Endothelial cell of umbilical vein (primary cell): ENCODE measurements around the gene KCNG2. TPM values are rescaled to one million over a fixed set of nuclear protein-coding genes. Genes with fewer than 3 reads are reported as not detected.

Source experiments
- BruUV-seq: library from RNA; stranded (reverse); fragments of 400-500 nt; replicated peaks from 2 replicates; lab custom pipeline; 2021; lab: Mats Ljungman, UMichigan
- CTCF ChIA-PET: fragments of 300-600, 350-600 bp; sonication (Branson Sonifier 250); formaldehyde crosslinking; loops from one replicate; lab custom pipeline; 2021; ENCODE audit warnings: antibody characterized with exemption, inconsistent platforms; lab: Charles Lee
- POLR2A ChIA-PET: fragments of 300-600, 350-600 bp; sonication (Branson Sonifier 250); formaldehyde crosslinking; loops from one replicate; lab custom pipeline; 2021; ENCODE audit warnings: antibody characterized with exemption, inconsistent platforms; lab: Charles Lee
- DNase-seq: peaks from one replicate; pipeline ENCODE4 v3.0.0-alpha.2; 2011; ENCODE audit warnings: low read depth, low spot score
- FAIRE-seq: peaks from 2 replicates; lab custom pipeline; 2011; peaks lifted over from hg19 to GRCh38; lab: Jason Lieb, UNC
- H2AFZ ChIP-seq: 2 replicates; pipeline ENCODE4 v1.6.0; 2012; ENCODE audit warnings: low read depth, low read length, control low read depth, inconsistent platforms
- H3K27ac ChIP-seq: 2 replicates; pipeline ENCODE4 v1.5.1; 2011; ENCODE audit warnings: low read depth, mild to moderate bottlenecking, control low read depth, low read length, moderate library complexity; ENCODE audit not compliant: insufficient read depth
- H3K27me3 ChIP-seq, 2 experiments: 2 replicates each; pipeline versions ENCODE4 v1.6.0 to v1.6.1; 2011; ENCODE audit warnings: low read length in 2 of 2, mixed read lengths in 1 of 2; ENCODE audit not compliant: control insufficient read depth in 2 of 2, insufficient read depth in 2 of 2
- H3K36me3 ChIP-seq, 2 experiments: 2 replicates in 1 of 2; 3 replicates in 1 of 2; pipeline ENCODE4 v1.5.1; 2011; ENCODE audit warnings: low read length in 2 of 2, mild to moderate bottlenecking in 1 of 2, moderate library complexity in 1 of 2; ENCODE audit not compliant: control insufficient read depth in 2 of 2, insufficient read depth in 2 of 2; ENCODE audit errors: extremely low read depth in 1 of 2
- H3K4me1 ChIP-seq: 3 replicates; pipeline ENCODE4 v1.5.1; 2011; ENCODE audit warnings: mild to moderate bottlenecking, low read length; ENCODE audit not compliant: control insufficient read depth, insufficient read depth; ENCODE audit errors: extremely low read depth
- H3K4me2 ChIP-seq: 2 replicates; pipeline ENCODE4 v1.6.1; 2011; ENCODE audit warnings: low read length, control low read depth, mixed read lengths; ENCODE audit not compliant: insufficient read depth
- H3K4me3 ChIP-seq, 3 experiments: fragments of 200-600 bp in 1 of 3; sonication (generic), shearing (Covaris generic) in 1 of 3; replicated peaks in 1 of 3; 2 replicates each; pipeline ENCODE4 v1.5.1; 2011 to 2016; ENCODE audit warnings: control low read depth in 3 of 3, low read length in 3 of 3, mild to moderate bottlenecking in 2 of 3, inconsistent platforms in 1 of 3, low read depth in 1 of 3, moderate library complexity in 1 of 3; ENCODE audit not compliant: insufficient read depth in 1 of 3
- H3K79me2 ChIP-seq: 2 replicates; pipeline ENCODE4 v1.6.0; 2012; ENCODE audit warnings: low read length, inconsistent platforms; ENCODE audit not compliant: control insufficient read depth, insufficient read depth
- H3K9ac ChIP-seq: replicated peaks from 2 replicates; pipeline ENCODE3; 2011; ENCODE audit warnings: low read length, control low read depth; ENCODE audit not compliant: insufficient read depth; ENCODE audit errors: extremely low read depth
- H3K9me1 ChIP-seq: replicated peaks from 3 replicates; pipeline ENCODE4 v1.6.0; 2011; ENCODE audit warnings: mild to moderate bottlenecking, low read length; ENCODE audit not compliant: control insufficient read depth, insufficient read depth; ENCODE audit errors: extremely low read depth
- H3K9me3 ChIP-seq: replicated peaks from 2 replicates; pipeline ENCODE4 v1.5.1; 2012; ENCODE audit warnings: low read length, inconsistent platforms; ENCODE audit not compliant: control insufficient read depth, insufficient read depth
- H4K20me1 ChIP-seq: replicated peaks from 2 replicates; pipeline ENCODE3; 2011; ENCODE audit warnings: mild to moderate bottlenecking, low read length; ENCODE audit not compliant: control insufficient read depth, insufficient read depth; ENCODE audit errors: extremely low read depth
- EZH2 ChIP-seq: IDR thresholded peaks from 2 replicates; pipeline ENCODE4 v1.6.1; 2012; ENCODE audit warnings: borderline replicate concordance, low read depth, mild to moderate bottlenecking, moderate library complexity, low read length, inconsistent platforms; ENCODE audit not compliant: severe bottlenecking
- FOS ChIP-seq: IDR thresholded peaks from 2 replicates; pipeline ENCODE4 v1.6.1; 2011; ENCODE audit warnings: mild to moderate bottlenecking, low read length, moderate library complexity, borderline replicate concordance; ENCODE audit not compliant: insufficient read depth
- GATA2 ChIP-seq: IDR thresholded peaks from 2 replicates; pipeline ENCODE4 v1.7.0; 2011; ENCODE audit warnings: low read depth, mild to moderate bottlenecking, moderate library complexity, mixed read lengths, low read length; ENCODE audit not compliant: insufficient read length, insufficient read depth
- JUN ChIP-seq: IDR thresholded peaks from 2 replicates; pipeline ENCODE4 v1.6.1; 2011; ENCODE audit warnings: borderline replicate concordance, low read depth; ENCODE audit not compliant: insufficient read length, insufficient read depth
- MYC ChIP-seq: IDR thresholded peaks from one replicate; pipeline ENCODE4 v1.6.1; 2011; ENCODE audit warnings: mild to moderate bottlenecking, low read depth, low read length
- POLR2A ChIP-seq: IDR thresholded peaks from 2 replicates; pipeline ENCODE4 v1.6.1; 2012; ENCODE audit warnings: low read depth, mild to moderate bottlenecking, control low read depth, low read length
- POLR2AphosphoS5 ChIP-seq: IDR thresholded peaks from 2 replicates; pipeline ENCODE4 v1.6.1; 2012; ENCODE audit warnings: low read depth, mild to moderate bottlenecking, control low read depth, low read length, moderate library complexity; ENCODE audit not compliant: insufficient read depth
- dilution Hi-C: fragments of 300-500 bp; cut with MboI; formaldehyde crosslinking; loops from one replicate; pipeline ENCODE4 v1.15.0; 2019; ENCODE audit warnings: low sequenced_read_pairs; ENCODE audit not compliant: extremely low pct_ligation_motif_present
- intact Hi-C: fragments of 100-400 bp; cut with micrococcal nuclease; formaldehyde crosslinking; loops from one replicate; pipeline ENCODE4 v1.10.0; 2022
- polyA plus RNA-seq, 4 experiments: library from polyadenylated mRNA; depleted of rRNA in 3 of 4; stranded (reverse) in 3 of 4; unstranded in 1 of 4; fragments of >200 nt; gene quantifications; 2 replicates each; pipeline versions ENCODE4 v1.2.1 to v1.2.3, GENCODE V29; 2011 to 2012; ENCODE audit warnings: missing spikeins in 1 of 4
- total RNA-seq: library from RNA; stranded (reverse); gene quantifications from 2 replicates; pipeline ENCODE4 v1.2.3, GENCODE V29; 2021
- TF ChIP-seq, protein P1 (sequence below): IDR thresholded peaks from 2 replicates; pipeline ENCODE4 v1.6.1; 2011; ENCODE audit not compliant: insufficient read depth, insufficient read length
- TF ChIP-seq, protein P2 (sequence below), 2 donors: IDR thresholded peaks; 1 replicate in 1 of 2; 2 replicates in 1 of 2; pipeline ENCODE4 v1.5.1; 2011; ENCODE audit warnings: low read length in 2 of 2, mild to moderate bottlenecking in 2 of 2, moderate library complexity in 2 of 2, control low read depth in 1 of 2, inconsistent platforms in 1 of 2, low read depth in 1 of 2; ENCODE audit not compliant: insufficient read depth in 1 of 2; ENCODE audit errors: extremely low read depth in 1 of 2

The KCNG2 gene
- total and polyA plus RNA-seq, 2 donors (not counting 3 experiments of a cell fraction or from before 2014, with no cell fraction given) = not detected

DNA sequence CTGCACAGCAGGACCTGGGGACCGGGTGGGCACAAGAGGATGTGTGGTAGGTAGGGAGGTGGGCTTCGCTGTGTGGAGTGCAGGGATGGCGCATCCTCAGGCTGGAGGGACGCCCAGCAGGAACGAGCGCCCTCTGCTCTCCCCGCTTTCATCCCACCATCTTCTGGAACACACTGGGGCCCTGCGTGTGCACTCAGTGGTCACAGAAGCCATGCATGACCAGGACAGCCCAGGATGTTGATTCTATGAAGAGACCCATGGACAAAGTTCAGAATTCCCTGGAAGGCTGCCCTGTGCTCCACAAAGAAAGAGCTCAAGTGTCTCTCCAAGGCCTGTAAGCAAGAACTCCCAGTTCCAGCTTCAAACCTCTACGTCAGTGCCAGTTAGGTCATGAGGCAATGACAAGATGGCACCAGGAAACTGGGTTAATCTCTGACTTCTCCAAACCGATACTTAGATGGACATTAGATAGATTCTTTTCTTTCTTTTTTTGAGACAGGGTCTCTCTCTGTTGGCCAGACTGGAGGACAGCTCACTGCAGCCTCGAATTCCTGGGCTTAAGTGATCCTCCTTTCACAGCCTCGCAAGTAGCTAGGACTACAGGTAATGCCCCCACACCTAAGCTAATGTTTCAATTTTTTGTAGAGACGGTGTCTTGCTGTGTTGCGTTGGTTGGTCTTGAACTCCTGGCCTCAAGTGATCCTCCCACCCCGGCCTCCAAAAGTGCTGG is 150.3 kb downstream of the KCNG2 start:
- Histone ChIP-seq H3K9ac (no peak overlapping the region), H3K27ac (no peak overlapping the region), H3K4me1 (peaks cover 5% of the 10 kb centered on the region), H3K36me3 (peaks cover 0 to 2% of the 10 kb centered on the region in 2 experiments), H2AFZ (no peak overlapping the region), H3K9me3 (no peaks in the 10 kb centered on the region), H3K4me2 (no peak overlapping the region), H3K4me3 (no peak overlapping the region), H3K79me2 (peaks cover 28% of the 10 kb centered on the region), H3K27me3 (no peaks in the 10 kb centered on the region), H3K9me1 (no peaks in the 10 kb centered on the region), H4K20me1 (no peaks in the 10 kb centered on the region)
- DNase-seq (no peak), FAIRE-seq (no peak)
- TF ChIP-seq MYC (no peak), JUN (no peak), EZH2 (no peak), POLR2AphosphoS5 (no peak), FOS (no peak), GATA2 (no peak), POLR2A (no peak)
- TF ChIP-seq, protein P1, sequence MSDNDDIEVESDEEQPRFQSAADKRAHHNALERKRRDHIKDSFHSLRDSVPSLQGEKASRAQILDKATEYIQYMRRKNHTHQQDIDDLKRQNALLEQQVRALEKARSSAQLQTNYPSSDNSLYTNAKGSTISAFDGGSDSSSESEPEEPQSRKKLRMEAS = no peak
- TF ChIP-seq, protein P2, sequence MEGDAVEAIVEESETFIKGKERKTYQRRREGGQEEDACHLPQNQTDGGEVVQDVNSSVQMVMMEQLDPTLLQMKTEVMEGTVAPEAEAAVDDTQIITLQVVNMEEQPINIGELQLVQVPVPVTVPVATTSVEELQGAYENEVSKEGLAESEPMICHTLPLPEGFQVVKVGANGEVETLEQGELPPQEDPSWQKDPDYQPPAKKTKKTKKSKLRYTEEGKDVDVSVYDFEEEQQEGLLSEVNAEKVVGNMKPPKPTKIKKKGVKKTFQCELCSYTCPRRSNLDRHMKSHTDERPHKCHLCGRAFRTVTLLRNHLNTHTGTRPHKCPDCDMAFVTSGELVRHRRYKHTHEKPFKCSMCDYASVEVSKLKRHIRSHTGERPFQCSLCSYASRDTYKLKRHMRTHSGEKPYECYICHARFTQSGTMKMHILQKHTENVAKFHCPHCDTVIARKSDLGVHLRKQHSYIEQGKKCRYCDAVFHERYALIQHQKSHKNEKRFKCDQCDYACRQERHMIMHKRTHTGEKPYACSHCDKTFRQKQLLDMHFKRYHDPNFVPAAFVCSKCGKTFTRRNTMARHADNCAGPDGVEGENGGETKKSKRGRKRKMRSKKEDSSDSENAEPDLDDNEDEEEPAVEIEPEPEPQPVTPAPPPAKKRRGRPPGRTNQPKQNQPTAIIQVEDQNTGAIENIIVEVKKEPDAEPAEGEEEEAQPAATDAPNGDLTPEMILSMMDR (IDR thresholded peaks at IDR 0.05; ENCODE audit: extremely low read depth in 1 of 2, insufficient read depth in 1 of 2, low read depth in 1 of 2, low read length in 2 of 2) = no peak
- dilution Hi-C loops = no loop called here
- BruUV-seq = no TSS peak
- intact Hi-C loops = no loop called here
- POLR2A ChIA-PET = no interaction called here
- CTCF ChIA-PET = no interaction called here
